Uterus (tissue), 2 donors: ENCODE data around the gene RANBP6.

Experiments used
- CTCF ChIP-seq, 4 experiments: fragments of 200-600 bp in 2 of 4; fragments of 450-650 bp in 2 of 4; sonication (generic) in 2 of 4; IDR thresholded peaks; one replicate each; pipeline ENCODE4 v1.5.1; 2016 to 2019; ENCODE audit warnings: antibody characterized with exemption in 4 of 4, mild to moderate bottlenecking in 2 of 4, moderate library complexity in 1 of 4
- POLR2A ChIP-seq, 2 donors: fragments of 450-650 bp; IDR thresholded peaks; one replicate each; pipeline ENCODE4 v1.6.1; 2016; ENCODE audit warnings: antibody characterized with exemption in 2 of 2, mild to moderate bottlenecking in 1 of 2, moderate library complexity in 1 of 2

DNA sequence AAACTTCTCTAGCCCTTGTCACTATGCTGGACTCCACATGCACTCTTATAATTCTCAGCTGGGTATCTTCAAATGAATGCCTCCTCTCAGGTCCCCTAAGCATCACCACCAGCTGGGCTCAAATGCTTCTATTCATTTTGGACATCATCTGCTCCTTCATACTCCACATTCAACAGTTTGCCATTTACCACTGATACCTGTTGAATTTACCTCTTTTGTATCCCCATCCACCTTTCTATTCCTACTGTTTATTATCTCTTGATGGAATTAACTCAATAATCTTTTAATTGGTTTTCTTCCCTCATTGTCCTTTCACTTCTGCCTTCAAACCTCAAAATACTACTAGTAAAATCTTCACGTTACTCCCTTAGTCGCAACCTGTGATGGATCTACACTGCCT is 14.5 kb downstream of the RANBP6 start:
- no peak for TF ChIP-seq CTCF (IDR thresholded peaks at IDR 0.05)
- no peak for TF ChIP-seq POLR2A (IDR thresholded peaks at IDR 0.05)
